GM23338 (cell line): ENCODE results near the gene CADPS2. TPM values are rescaled to one million over a fixed set of nuclear protein-coding genes. Genes with fewer than 3 reads are reported as not detected.
A peak's percentile ranks its signal among the peaks of the same experiment; 100 is the strongest.

Source experiments
- ATAC-seq: fragments of 200-7000 bp; cut with Tn5 transposase; 3 replicates; pipeline ENCODE4 v1.9.1; 2020
- DNase-seq: peaks from one replicate; pipeline ENCODE4 v3.0.0-alpha.2; 2015; ENCODE audit warnings: low spot score
- H2AFZ ChIP-seq: fragments of 200-600 bp; sonication (generic); 2 replicates; pipeline ENCODE4 v1.8.0; 2016; ENCODE audit warnings: antibody characterized with exemption, mild to moderate bottlenecking, moderate library complexity
- H3F3A ChIP-seq: fragments of 200-600 bp; sonication (generic); replicated peaks from 2 replicates; pipeline ENCODE4 v1.8.0; 2017; ENCODE audit warnings: antibody characterized with exemption, mixed run types, low read depth
- H3K27ac ChIP-seq: fragments of 200-600 bp; sonication (generic); 2 replicates; pipeline ENCODE4 v1.6.1; 2016; ENCODE audit warnings: low read depth
- H3K27me3 ChIP-seq: fragments of 200-600 bp; sonication (generic); 2 replicates; pipeline ENCODE4 v1.8.0; 2016; ENCODE audit warnings: mild to moderate bottlenecking, mixed run types, moderate library complexity; ENCODE audit not compliant: insufficient read depth
- H3K36me3 ChIP-seq: fragments of 200-600 bp; sonication (generic); 2 replicates; pipeline ENCODE4 v1.8.0; 2016; ENCODE audit warnings: mild to moderate bottlenecking; ENCODE audit not compliant: insufficient read depth
- H3K4me1 ChIP-seq: fragments of 200-600 bp; sonication (generic); 2 replicates; pipeline ENCODE4 v1.8.0; 2016; ENCODE audit warnings: mild to moderate bottlenecking, moderate library complexity; ENCODE audit not compliant: insufficient read depth
- H3K4me2 ChIP-seq: fragments of 200-600 bp; sonication (generic); 2 replicates; pipeline ENCODE4 v1.7.1; 2017; ENCODE audit warnings: mixed run types
- H3K4me3 ChIP-seq: fragments of 200-600 bp; sonication (generic); 2 replicates; pipeline ENCODE4 v1.6.1; 2016; ENCODE audit warnings: mixed run types
- H3K79me2 ChIP-seq: fragments of 200-600 bp; sonication (generic); replicated peaks from 2 replicates; pipeline ENCODE4 v1.8.0; 2017; ENCODE audit warnings: mild to moderate bottlenecking; ENCODE audit not compliant: insufficient read depth
- H3K9me2 ChIP-seq: fragments of 200-600 bp; sonication (generic); 2 replicates; pipeline ENCODE4 v1.8.0; 2017; ENCODE audit not compliant: insufficient read depth
- H4K20me1 ChIP-seq: fragments of 200-600 bp; sonication (generic); replicated peaks from 2 replicates; pipeline ENCODE4 v1.8.0; 2017; ENCODE audit warnings: mild to moderate bottlenecking; ENCODE audit not compliant: insufficient read depth
- H3K27ac Mint-ChIP-seq: 2 replicates; pipeline ENCODE4 v1.8.0; 2020; ENCODE audit warnings: inconsistent platforms, mild to moderate bottlenecking, moderate library complexity, mixed read lengths
- H3K27me3 Mint-ChIP-seq: 3 replicates; pipeline ENCODE4 v1.8.0; 2022; ENCODE audit warnings: low read depth, mild to moderate bottlenecking, moderate library complexity, mixed read lengths, inconsistent platforms; ENCODE audit not compliant: insufficient read depth, poor library complexity
- H3K36me3 Mint-ChIP-seq: 3 replicates; pipeline ENCODE4 v1.8.0; 2021; ENCODE audit warnings: low read depth, mild to moderate bottlenecking, inconsistent platforms, moderate library complexity, mixed read lengths
- H3K4me1 Mint-ChIP-seq: 3 replicates; pipeline ENCODE4 v1.8.0; 2020; ENCODE audit warnings: mild to moderate bottlenecking, inconsistent platforms, mixed read lengths
- H3K4me3 Mint-ChIP-seq: 3 replicates; pipeline ENCODE4 v1.8.0; 2021; ENCODE audit warnings: moderate library complexity, mild to moderate bottlenecking, inconsistent platforms, mixed read lengths
- H3K9me3 Mint-ChIP-seq: 3 replicates; pipeline ENCODE4 v1.8.0; 2020; ENCODE audit warnings: moderate library complexity, mild to moderate bottlenecking, inconsistent platforms, mixed read lengths
- EZH2 ChIP-seq: fragments of 200-600 bp; sonication (generic); IDR thresholded peaks from one replicate; pipeline ENCODE4 v1.8.0; 2017; ENCODE audit warnings: antibody characterized with exemption, mild to moderate bottlenecking, low read depth; ENCODE audit not compliant: unreplicated experiment
- POLR2AphosphoS5 ChIP-seq: IDR thresholded peaks from 2 replicates; pipeline ENCODE4 v1.6.1; 2016; ENCODE audit warnings: antibody characterized with exemption, low read depth
- REST ChIP-seq: IDR thresholded peaks from one replicate; pipeline ENCODE4 v1.6.1; 2018; ENCODE audit warnings: antibody characterized with exemption; ENCODE audit not compliant: unreplicated experiment
- polyA plus RNA-seq: library from polyadenylated mRNA; unstranded; fragments of >200 nt; fragmentation: Nextera tagmentation; extraction: Ambion mirVana; gene quantifications from 2 replicates; pipeline ENCODE4 v1.2.1, GENCODE V29; 2016
- total RNA-seq: library from RNA; depleted of rRNA; stranded (reverse); fragments of >200 nt; shearing (Covaris generic); gene quantifications from 2 replicates; pipeline ENCODE4 v1.2.3, GENCODE V29; 2014
- TF ChIP-seq, protein P1 (sequence below): fragments of 250-450 bp; sonication (Bioruptor Pico); IDR thresholded peaks from 2 replicates; pipeline ENCODE4 v1.5.0; 2020; ENCODE audit warnings: mild to moderate bottlenecking, moderate library complexity

The CADPS2 gene
- total and polyA plus RNA-seq, 2 experiments from 2014 or later: 16.3 to 36.9 TPM

DNA sequence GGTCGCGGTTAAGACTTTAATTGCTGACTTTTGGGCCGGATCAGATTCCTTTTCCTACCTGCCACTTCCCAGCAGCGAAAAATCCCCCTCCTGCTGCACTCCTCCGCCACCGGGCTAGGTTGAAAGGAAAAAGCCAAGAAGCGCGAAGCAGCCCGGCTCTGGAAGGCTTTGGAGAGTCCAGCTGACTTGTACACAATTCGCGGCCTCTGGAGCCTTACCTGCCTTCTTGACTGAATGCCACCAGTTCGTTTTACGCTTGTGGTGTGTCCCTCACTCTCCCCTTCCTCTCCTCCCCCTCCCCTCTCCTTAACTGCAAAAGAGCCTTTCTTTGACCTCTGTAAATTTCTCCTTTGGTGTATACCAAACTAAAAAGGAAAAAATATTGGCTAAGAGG, 579.0 kb downstream of the CADPS2 start:
- peaks cover 29% of the 10 kb centered on the region; the same call in 1 of the 2 replicates for H3F3A ChIP-seq
- Mint-ChIP-seq H3K4me1 (peaks cover 47% of the 10 kb centered on the region), H3K27ac (no peak overlapping the region), H3K36me3 (no peaks in the 10 kb centered on the region), H3K4me3 (peak overlapping the region; percentile 83), H3K9me3 (no peaks in the 10 kb centered on the region), H3K27me3 (peaks cover 88% of the 10 kb centered on the region)
- peak overlapping the region; percentile 87 for H2AFZ ChIP-seq
- TF ChIP-seq REST: no peak
- TF ChIP-seq POLR2AphosphoS5: no peak
- TF ChIP-seq EZH2: peak; percentile 78
- TF ChIP-seq, protein P1, sequence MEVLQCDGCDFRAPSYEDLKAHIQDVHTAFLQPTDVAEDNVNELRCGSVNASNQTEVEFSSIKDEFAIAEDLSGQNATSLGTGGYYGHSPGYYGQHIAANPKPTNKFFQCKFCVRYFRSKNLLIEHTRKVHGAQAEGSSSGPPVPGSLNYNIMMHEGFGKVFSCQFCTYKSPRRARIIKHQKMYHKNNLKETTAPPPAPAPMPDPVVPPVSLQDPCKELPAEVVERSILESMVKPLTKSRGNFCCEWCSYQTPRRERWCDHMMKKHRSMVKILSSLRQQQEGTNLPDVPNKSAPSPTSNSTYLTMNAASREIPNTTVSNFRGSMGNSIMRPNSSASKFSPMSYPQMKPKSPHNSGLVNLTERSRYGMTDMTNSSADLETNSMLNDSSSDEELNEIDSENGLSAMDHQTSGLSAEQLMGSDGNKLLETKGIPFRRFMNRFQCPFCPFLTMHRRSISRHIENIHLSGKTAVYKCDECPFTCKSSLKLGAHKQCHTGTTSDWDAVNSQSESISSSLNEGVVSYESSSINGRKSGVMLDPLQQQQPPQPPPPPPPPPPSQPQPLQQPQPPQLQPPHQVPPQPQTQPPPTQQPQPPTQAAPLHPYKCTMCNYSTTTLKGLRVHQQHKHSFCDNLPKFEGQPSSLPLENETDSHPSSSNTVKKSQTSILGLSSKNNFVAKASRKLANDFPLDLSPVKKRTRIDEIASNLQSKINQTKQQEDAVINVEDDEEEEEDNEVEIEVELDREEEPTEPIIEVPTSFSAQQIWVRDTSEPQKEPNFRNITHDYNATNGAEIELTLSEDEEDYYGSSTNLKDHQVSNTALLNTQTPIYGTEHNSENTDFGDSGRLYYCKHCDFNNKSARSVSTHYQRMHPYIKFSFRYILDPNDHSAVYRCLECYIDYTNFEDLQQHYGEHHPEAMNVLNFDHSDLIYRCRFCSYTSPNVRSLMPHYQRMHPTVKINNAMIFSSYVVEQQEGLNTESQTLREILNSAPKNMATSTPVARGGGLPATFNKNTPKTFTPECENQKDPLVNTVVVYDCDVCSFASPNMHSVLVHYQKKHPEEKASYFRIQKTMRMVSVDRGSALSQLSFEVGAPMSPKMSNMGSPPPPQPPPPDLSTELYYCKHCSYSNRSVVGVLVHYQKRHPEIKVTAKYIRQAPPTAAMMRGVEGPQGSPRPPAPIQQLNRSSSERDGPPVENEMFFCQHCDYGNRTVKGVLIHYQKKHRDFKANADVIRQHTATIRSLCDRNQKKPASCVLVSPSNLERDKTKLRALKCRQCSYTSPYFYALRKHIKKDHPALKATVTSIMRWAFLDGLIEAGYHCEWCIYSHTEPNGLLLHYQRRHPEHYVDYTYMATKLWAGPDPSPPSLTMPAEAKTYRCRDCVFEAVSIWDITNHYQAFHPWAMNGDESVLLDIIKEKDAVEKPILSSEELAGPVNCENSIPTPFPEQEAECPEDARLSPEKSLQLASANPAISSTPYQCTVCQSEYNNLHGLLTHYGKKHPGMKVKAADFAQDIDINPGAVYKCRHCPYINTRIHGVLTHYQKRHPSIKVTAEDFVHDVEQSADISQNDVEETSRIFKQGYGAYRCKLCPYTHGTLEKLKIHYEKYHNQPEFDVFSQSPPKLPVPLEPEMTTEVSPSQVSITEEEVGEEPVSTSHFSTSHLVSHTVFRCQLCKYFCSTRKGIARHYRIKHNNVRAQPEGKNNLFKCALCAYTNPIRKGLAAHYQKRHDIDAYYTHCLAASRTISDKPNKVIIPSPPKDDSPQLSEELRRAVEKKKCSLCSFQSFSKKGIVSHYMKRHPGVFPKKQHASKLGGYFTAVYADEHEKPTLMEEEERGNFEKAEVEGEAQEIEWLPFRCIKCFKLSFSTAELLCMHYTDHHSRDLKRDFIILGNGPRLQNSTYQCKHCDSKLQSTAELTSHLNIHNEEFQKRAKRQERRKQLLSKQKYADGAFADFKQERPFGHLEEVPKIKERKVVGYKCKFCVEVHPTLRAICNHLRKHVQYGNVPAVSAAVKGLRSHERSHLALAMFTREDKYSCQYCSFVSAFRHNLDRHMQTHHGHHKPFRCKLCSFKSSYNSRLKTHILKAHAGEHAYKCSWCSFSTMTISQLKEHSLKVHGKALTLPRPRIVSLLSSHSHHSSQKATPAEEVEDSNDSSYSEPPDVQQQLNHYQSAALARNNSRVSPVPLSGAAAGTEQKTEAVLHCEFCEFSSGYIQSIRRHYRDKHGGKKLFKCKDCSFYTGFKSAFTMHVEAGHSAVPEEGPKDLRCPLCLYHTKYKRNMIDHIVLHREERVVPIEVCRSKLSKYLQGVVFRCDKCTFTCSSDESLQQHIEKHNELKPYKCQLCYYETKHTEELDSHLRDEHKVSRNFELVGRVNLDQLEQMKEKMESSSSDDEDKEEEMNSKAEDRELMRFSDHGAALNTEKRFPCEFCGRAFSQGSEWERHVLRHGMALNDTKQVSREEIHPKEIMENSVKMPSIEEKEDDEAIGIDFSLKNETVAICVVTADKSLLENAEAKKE: no peak
- H3K36me3 ChIP-seq: no peaks in the 10 kb centered on the region
- H3K27ac ChIP-seq: no peak overlapping the region
- no peaks in the 10 kb centered on the region for H3K79me2 ChIP-seq
- peak overlapping the region; percentile 93 for H3K4me2 ChIP-seq
- peaks cover 100% of the 10 kb centered on the region for H3K27me3 ChIP-seq
- DNase-seq (peak; percentile 80), ATAC-seq (no peak)
- H3K9me2 ChIP-seq: no peaks in the 10 kb centered on the region
- 0 out of 2 replicates have a peak, but pooled peaks cover 3% of the 10 kb centered on the region for H4K20me1 ChIP-seq
- H3K4me3 ChIP-seq: peak overlapping the region; percentile 74
- peaks cover 58% of the 10 kb centered on the region for H3K4me1 ChIP-seq
